ENCODE results near the gene P2RY6.

- TF ChIP-seq, protein P1, sequence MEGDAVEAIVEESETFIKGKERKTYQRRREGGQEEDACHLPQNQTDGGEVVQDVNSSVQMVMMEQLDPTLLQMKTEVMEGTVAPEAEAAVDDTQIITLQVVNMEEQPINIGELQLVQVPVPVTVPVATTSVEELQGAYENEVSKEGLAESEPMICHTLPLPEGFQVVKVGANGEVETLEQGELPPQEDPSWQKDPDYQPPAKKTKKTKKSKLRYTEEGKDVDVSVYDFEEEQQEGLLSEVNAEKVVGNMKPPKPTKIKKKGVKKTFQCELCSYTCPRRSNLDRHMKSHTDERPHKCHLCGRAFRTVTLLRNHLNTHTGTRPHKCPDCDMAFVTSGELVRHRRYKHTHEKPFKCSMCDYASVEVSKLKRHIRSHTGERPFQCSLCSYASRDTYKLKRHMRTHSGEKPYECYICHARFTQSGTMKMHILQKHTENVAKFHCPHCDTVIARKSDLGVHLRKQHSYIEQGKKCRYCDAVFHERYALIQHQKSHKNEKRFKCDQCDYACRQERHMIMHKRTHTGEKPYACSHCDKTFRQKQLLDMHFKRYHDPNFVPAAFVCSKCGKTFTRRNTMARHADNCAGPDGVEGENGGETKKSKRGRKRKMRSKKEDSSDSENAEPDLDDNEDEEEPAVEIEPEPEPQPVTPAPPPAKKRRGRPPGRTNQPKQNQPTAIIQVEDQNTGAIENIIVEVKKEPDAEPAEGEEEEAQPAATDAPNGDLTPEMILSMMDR (optimal IDR thresholded peaks at IDR 0.05 in 1 of 3, IDR thresholded peaks at IDR 0.05 in 1 of 3, conservative IDR thresholded peaks at IDR 0.05 in 1 of 3; ENCODE audit: extremely low read depth in 1 of 3, insufficient read depth in 2 of 3, low read length in 3 of 3) = no peak
- TF ChIP-seq EZH2 (IDR thresholded peaks at IDR 0.05; ENCODE audit: low read length) = no peak
Observed at GRCh38 chr11:73283276-73284000, 11.3 kb downstream of the P2RY6 start.

All from keratinocyte (primary cell).